Loucy (cell line): ENCODE data around the gene OXGR1.

Experiments used
- EZH2phosphoT487 ChIP-seq: fragments of 200-600 bp; IDR thresholded peaks from 2 replicates; pipeline ENCODE4 v1.6.1; 2018; ENCODE audit warnings: antibody characterized with exemption, mild to moderate bottlenecking, moderate library complexity, borderline replicate concordance
- TF ChIP-seq, protein P1 (sequence below): fragments of 200-600 bp; sonication (generic); conservative IDR thresholded peaks from 2 replicates; pipeline ENCODE4 v1.5.1; 2014; ENCODE audit warnings: mild to moderate bottlenecking, antibody characterized with exemption, low read length

- TF ChIP-seq, protein P1, sequence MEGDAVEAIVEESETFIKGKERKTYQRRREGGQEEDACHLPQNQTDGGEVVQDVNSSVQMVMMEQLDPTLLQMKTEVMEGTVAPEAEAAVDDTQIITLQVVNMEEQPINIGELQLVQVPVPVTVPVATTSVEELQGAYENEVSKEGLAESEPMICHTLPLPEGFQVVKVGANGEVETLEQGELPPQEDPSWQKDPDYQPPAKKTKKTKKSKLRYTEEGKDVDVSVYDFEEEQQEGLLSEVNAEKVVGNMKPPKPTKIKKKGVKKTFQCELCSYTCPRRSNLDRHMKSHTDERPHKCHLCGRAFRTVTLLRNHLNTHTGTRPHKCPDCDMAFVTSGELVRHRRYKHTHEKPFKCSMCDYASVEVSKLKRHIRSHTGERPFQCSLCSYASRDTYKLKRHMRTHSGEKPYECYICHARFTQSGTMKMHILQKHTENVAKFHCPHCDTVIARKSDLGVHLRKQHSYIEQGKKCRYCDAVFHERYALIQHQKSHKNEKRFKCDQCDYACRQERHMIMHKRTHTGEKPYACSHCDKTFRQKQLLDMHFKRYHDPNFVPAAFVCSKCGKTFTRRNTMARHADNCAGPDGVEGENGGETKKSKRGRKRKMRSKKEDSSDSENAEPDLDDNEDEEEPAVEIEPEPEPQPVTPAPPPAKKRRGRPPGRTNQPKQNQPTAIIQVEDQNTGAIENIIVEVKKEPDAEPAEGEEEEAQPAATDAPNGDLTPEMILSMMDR, result no peak
- no peak for TF ChIP-seq EZH2phosphoT487
Observed at GRCh38 chr13:97008643-97009042, 14.4 kb upstream of the OXGR1 start.
